NCI-H2107 treated with DMSO at 0.1 percent for 48 hours (cell line): ENCODE data around the gene NLGN2.

Source experiments
- DNase-seq: peaks from one replicate; lab custom pipeline; 2025; ENCODE audit not compliant: unreplicated experiment; lab: John Stamatoyannopoulos, UW

NLGN2 gene

GRCh38 chr17:7436556-7437368, 29.1 kb downstream of the NLGN2 start:
- peak; percentile 47 for DNase-seq

- DNase-seq: no peak
These were observed 29.8 kb downstream of the NLGN2 start for GRCh38 chr17:7437369-7437863.

- no peak for DNase-seq
These were observed 30.4 kb downstream of the NLGN2 start for GRCh38 chr17:7437950-7438614.

- no peak for DNase-seq
These were observed 31.2 kb downstream of the NLGN2 start for GRCh38 chr17:7438656-7439460.

- DNase-seq: no peak
These were observed 31.9 kb downstream of the NLGN2 start, which contains the start of gene FGF11 for GRCh38 chr17:7439462-7440112. Gene FGF11 (plus strand): TSS chr17:7439512. CDS start chr17:7439621, 109 bp downstream.

- DNase-seq: no peak
These were observed 32.6 kb downstream of the NLGN2 start for GRCh38 chr17:7440113-7440833.

- no peak for DNase-seq
These were observed 33.2 kb downstream of the NLGN2 start for GRCh38 chr17:7440834-7441195.

GRCh38 chr17:7441266-7441665, 33.6 kb downstream of the NLGN2 start:
- DNase-seq: no peak

- DNase-seq: no peak
These were observed 34.5 kb downstream of the NLGN2 start for GRCh38 chr17:7442142-7442541.

GRCh38 chr17:7443499-7444485, 36.1 kb downstream of the NLGN2 start:
- no peak for DNase-seq

GRCh38 chr17:7444682-7445618, 37.3 kb downstream of the NLGN2 start, which contains the start of gene CHRNB1:
Gene CHRNB1 (plus strand): TSS chr17:7445061. CDS start chr17:7445128, 67 bp downstream.
- no peak for DNase-seq

- DNase-seq: no peak
These were observed 37.9 kb downstream of the NLGN2 start for GRCh38 chr17:7445619-7445968.

GRCh38 chr17:7448461-7448860, 40.8 kb downstream of the NLGN2 start:
- DNase-seq: no peak

GRCh38 chr17:7459961-7460545, 52.4 kb downstream of the NLGN2 start:
- DNase-seq: no peak

GRCh38 chr17:7460850-7461660, 53.4 kb downstream of the NLGN2 start:
- no peak for DNase-seq

- no peak for DNase-seq
These were observed 55.1 kb downstream of the NLGN2 start for GRCh38 chr17:7462474-7463371.
